ENCODE data around the gene MYL10. TPM values are rescaled to one million over a fixed set of nuclear protein-coding genes. Genes with fewer than 3 reads are reported as not detected.

MYL10 gene
- total RNA-seq, 1 donor from 2014 or later, result not detected

GRCh38 chr7:101625031-101625791, 3.9 kb downstream of the MYL10 start:
- DNase-seq (no peak), ATAC-seq (peak; percentile 48)
- Histone ChIP-seq H3K9me3 (no peaks in the 10 kb centered on the region), H3K4me3 (no peak overlapping the region), H3K27me3 (peaks cover 10% of the 10 kb centered on the region), H3K4me1 (no peaks in the 10 kb centered on the region), H3K36me3 (no peaks in the 10 kb centered on the region), H3K27ac (no peak overlapping the region)
- TF ChIP-seq CTCF (IDR thresholded peaks at IDR 0.05), result no peak
- intact Hi-C loops (cut with DNase I), result no loop called here

GRCh38 chr7:101624246-101625001, 4.7 kb downstream of the MYL10 start:
- H3K4me3 ChIP-seq, result no peak overlapping the region
- no peak for TF ChIP-seq CTCF (IDR thresholded peaks at IDR 0.05)
- H3K4me1 ChIP-seq, result no peaks in the 10 kb centered on the region
- H3K9me3 ChIP-seq, result no peaks in the 10 kb centered on the region
- intact Hi-C loops (cut with DNase I), result no loop called here
- DNase-seq (no peak), ATAC-seq (no peak)
- no peak overlapping the region for H3K27ac ChIP-seq
- H3K27me3 ChIP-seq, result peaks cover 10% of the 10 kb centered on the region
- no peaks in the 10 kb centered on the region for H3K36me3 ChIP-seq

GRCh38 chr7:101622609-101623173, 6.4 kb downstream of the MYL10 start:
- Histone ChIP-seq H3K27ac (no peak overlapping the region), H3K9me3 (no peaks in the 10 kb centered on the region), H3K4me1 (no peaks in the 10 kb centered on the region), H3K36me3 (no peaks in the 10 kb centered on the region), H3K27me3 (peaks cover 10% of the 10 kb centered on the region), H3K4me3 (no peak overlapping the region)
- intact Hi-C loops (cut with DNase I), result no loop called here
- no peak for TF ChIP-seq CTCF (IDR thresholded peaks at IDR 0.05)
- no peak for ATAC-seq
- DNase-seq, result no peak

GRCh38 chr7:101620991-101621390, 8.1 kb downstream of the MYL10 start:
- no peak overlapping the region for H3K27ac ChIP-seq
- ATAC-seq, result no peak
- H3K4me3 ChIP-seq, result no peak overlapping the region
- intact Hi-C loops (cut with DNase I), result no loop called here
- no peaks in the 10 kb centered on the region for H3K9me3 ChIP-seq
- DNase-seq, result no peak
- H3K4me1 ChIP-seq, result no peaks in the 10 kb centered on the region
- TF ChIP-seq CTCF (IDR thresholded peaks at IDR 0.05), result no peak
- H3K36me3 ChIP-seq, result no peaks in the 10 kb centered on the region
- peaks cover 10% of the 10 kb centered on the region for H3K27me3 ChIP-seq

- Histone ChIP-seq H3K9me3 (no peaks in the 10 kb centered on the region), H3K4me1 (no peaks in the 10 kb centered on the region), H3K27ac (no peak overlapping the region), H3K4me3 (no peak overlapping the region), H3K36me3 (no peaks in the 10 kb centered on the region), H3K27me3 (peaks cover 14% of the 10 kb centered on the region)
- TF ChIP-seq CTCF (IDR thresholded peaks at IDR 0.05), result no peak
- ATAC-seq, result no peak
- DNase-seq, result no peak
- intact Hi-C loops (cut with DNase I), result no loop called here
Measured at GRCh38 chr7:101620395-101620794, 8.7 kb downstream of the MYL10 start.
